Calu3 (cell line): Measurements from ENCODE around the gene MPI. TPM values are rescaled to one million over a fixed set of nuclear protein-coding genes. Genes with fewer than 3 reads are reported as not detected.
A peak's percentile ranks its signal among the peaks of the same experiment; 100 is the strongest.
"Not testable (repeated sequence)": the region's sequence is repeated elsewhere in the genome, so short reads cannot be mapped to it uniquely, and the experiment has no call there.

Experiments used
- BruUV-seq: library from RNA; stranded (reverse); fragments of 400-500 nt; replicated peaks from 2 replicates; lab custom pipeline; 2021; lab: Mats Ljungman, UMichigan
- CTCF ChIA-PET: fragments of 300-600 bp; sonication (Branson Sonifier 250); formaldehyde crosslinking; loops from one replicate; lab custom pipeline; 2022; ENCODE audit warnings: antibody characterized with exemption; lab: Charles Lee
- DNase-seq: peaks from one replicate; pipeline ENCODE4 v3.0.0; 2022
- H3K27ac Mint-ChIP-seq: one replicate; pipeline ENCODE4 v1.8.0; 2022; ENCODE audit warnings: mixed read lengths; ENCODE audit not compliant: unreplicated experiment
- H3K27me3 Mint-ChIP-seq: one replicate; pipeline ENCODE4 v1.8.0; 2022; ENCODE audit warnings: mixed read lengths; ENCODE audit not compliant: unreplicated experiment
- H3K36me3 Mint-ChIP-seq: one replicate; pipeline ENCODE4 v1.8.0; 2022; ENCODE audit warnings: mild to moderate bottlenecking, moderate library complexity, mixed read lengths; ENCODE audit not compliant: insufficient read depth, unreplicated experiment
- H3K4me1 Mint-ChIP-seq: one replicate; pipeline ENCODE4 v1.8.0; 2022; ENCODE audit warnings: mild to moderate bottlenecking, low read depth, mixed read lengths; ENCODE audit not compliant: unreplicated experiment
- H3K4me3 Mint-ChIP-seq: one replicate; pipeline ENCODE4 v1.8.0; 2022; ENCODE audit warnings: mild to moderate bottlenecking, low read depth, moderate library complexity, mixed read lengths; ENCODE audit not compliant: unreplicated experiment
- H3K9me3 Mint-ChIP-seq: one replicate; pipeline ENCODE4 v1.8.0; 2022; ENCODE audit warnings: low read depth, mixed read lengths; ENCODE audit not compliant: unreplicated experiment
- CTCF ChIP-seq: fragments of 200-600 bp; IDR thresholded peaks from one replicate; pipeline ENCODE4 v1.8.0; 2022; ENCODE audit warnings: antibody characterized with exemption; ENCODE audit not compliant: unreplicated experiment
- intact Hi-C: fragments of 100-400 bp; cut with micrococcal nuclease; formaldehyde crosslinking; loops from one replicate; pipeline ENCODE4 v1.10.0; 2022; ENCODE audit not compliant: unreplicated experiment
- total RNA-seq: library from RNA; stranded (reverse); gene quantifications from 2 replicates; pipeline ENCODE4 v1.2.3, GENCODE V29; 2022

The MPI gene
- total RNA-seq, 1 experiment from 2014 or later = 63.3 TPM

- Mint-ChIP-seq H3K27ac (peak overlapping the region; percentile 27), H3K9me3 (no peaks in the 10 kb centered on the region), H3K36me3 (peaks cover 51% of the 10 kb centered on the region), H3K4me3 (no peak overlapping the region), H3K27me3 (no peaks in the 10 kb centered on the region), H3K4me1 (peaks cover 47% of the 10 kb centered on the region)
- intact Hi-C loops = no loop called here
- BruUV-seq = no TSS peak
- peak; percentile 16 for TF ChIP-seq CTCF
- CTCF ChIA-PET = interaction anchor here (0.6 to 2.1 kb wide), 4 partner anchors 9 to 74 kb away, joined by 4 to 24 read pairs (median 5); no protein-coding TSS in a partner anchor
- DNase-seq = peak; percentile 89
Observed at GRCh38 chr15:74892313-74892712, 2.5 kb downstream of the MPI start.

- DNase-seq = no peak
- CTCF ChIA-PET = interaction anchor here (0.5 to 2.1 kb wide), 2 partner anchors 8 to 283 kb away, joined by 4 to 24 read pairs; no protein-coding TSS in a partner anchor
- TF ChIP-seq CTCF = no peak
- BruUV-seq = no TSS peak
- intact Hi-C loops = no loop called here
- no peak overlapping the region for H3K27ac Mint-ChIP-seq
- no peak overlapping the region for H3K4me3 Mint-ChIP-seq
- H3K36me3 Mint-ChIP-seq = peaks cover 57% of the 10 kb centered on the region
- H3K9me3 Mint-ChIP-seq = no peaks in the 10 kb centered on the region
- peaks cover 47% of the 10 kb centered on the region for H3K4me1 Mint-ChIP-seq
- no peaks in the 10 kb centered on the region for H3K27me3 Mint-ChIP-seq
Observed at GRCh38 chr15:74892931-74893330, 3.1 kb downstream of the MPI start.

- no TSS peak for BruUV-seq
- H3K4me3 Mint-ChIP-seq = no peak overlapping the region
- peaks cover 59% of the 10 kb centered on the region for H3K36me3 Mint-ChIP-seq
- no peaks in the 10 kb centered on the region for H3K9me3 Mint-ChIP-seq
- CTCF ChIA-PET = no interaction called here
- no peak for DNase-seq
- intact Hi-C loops = no loop called here
- no peaks in the 10 kb centered on the region for H3K27me3 Mint-ChIP-seq
- TF ChIP-seq CTCF = no peak
- H3K27ac Mint-ChIP-seq = no peak overlapping the region
- peaks cover 47% of the 10 kb centered on the region for H3K4me1 Mint-ChIP-seq
Observed at GRCh38 chr15:74893627-74894026, 3.8 kb downstream of the MPI start.

GRCh38 chr15:74894383-74894782, 4.5 kb downstream of the MPI start:
- H3K27ac Mint-ChIP-seq, H3K4me3 Mint-ChIP-seq, H3K9me3 Mint-ChIP-seq, CTCF ChIA-PET, intact Hi-C loops, H3K27me3 Mint-ChIP-seq, DNase-seq, BruUV-seq: not testable (repeated sequence)
- peaks cover 40% of the 10 kb centered on the region for H3K4me1 Mint-ChIP-seq
- H3K36me3 Mint-ChIP-seq = peaks cover 59% of the 10 kb centered on the region

GRCh38 chr15:74895830-74896229, 6.0 kb downstream of the MPI start:
- Mint-ChIP-seq H3K36me3 (peaks cover 55% of the 10 kb centered on the region), H3K27ac (no peak overlapping the region), H3K9me3 (no peaks in the 10 kb centered on the region), H3K4me1 (peaks cover 26% of the 10 kb centered on the region), H3K27me3 (no peaks in the 10 kb centered on the region), H3K4me3 (no peak overlapping the region)
- no peak for TF ChIP-seq CTCF
- no TSS peak for BruUV-seq
- intact Hi-C loops = no loop called here
- DNase-seq = no peak
- CTCF ChIA-PET = no interaction called here
